OCI-LY7 (cell line): Measurements from ENCODE around the gene ETS2.

ENCODE experiments used
- CTCF ChIP-seq: fragments of 200-600 bp; sonication (generic); conservative IDR thresholded peaks from 2 replicates; pipeline ENCODE4 v1.5.1; 2014; ENCODE audit warnings: mild to moderate bottlenecking, antibody characterized with exemption, low read length, moderate library complexity, mixed read lengths
- EZH2phosphoT487 ChIP-seq: fragments of 200-600 bp; sonication (generic); IDR thresholded peaks from 2 replicates; pipeline ENCODE4 v1.6.1; 2018; ENCODE audit warnings: low read depth, borderline replicate concordance, mild to moderate bottlenecking, mixed run types, antibody characterized with exemption, low read length, moderate library complexity, mixed read lengths

GRCh38 chr21:38849776-38850175 lies 44.0 kb downstream of the ETS2 start:
- no peak for TF ChIP-seq CTCF
- TF ChIP-seq EZH2phosphoT487: no peak
